IMR-90 (cell line): ENCODE results near the gene MYH10. TPM values are rescaled to one million over a fixed set of nuclear protein-coding genes. Genes with fewer than 3 reads are reported as not detected.

Source experiments
- ATAC-seq: fragments of 200-7000 bp; cut with Tn5 transposase; 2 replicates; pipeline ENCODE4 v1.9.1; 2020; ENCODE audit warnings: low read depth, mild to moderate bottlenecking, moderate library complexity
- BruUV-seq: library from RNA; stranded (reverse); fragments of 400-500 nt; replicated peaks from 2 replicates; lab custom pipeline; 2021; lab: Mats Ljungman, UMichigan
- CTCF ChIA-PET: fragments of 300-600 bp; formaldehyde crosslinking; extraction: SDS; loops from one replicate; lab custom pipeline; 2021; ENCODE audit warnings: antibody characterized with exemption; lab: Yijun Ruan, JAX
- POLR2A ChIA-PET: fragments of 300-600 bp; sonication (Branson Sonifier 250); formaldehyde crosslinking; loops from one replicate; lab custom pipeline; 2022; ENCODE audit warnings: antibody characterized with exemption; ENCODE audit not compliant: unreplicated experiment; lab: Charles Lee
- DNase-seq: peaks from one replicate; pipeline ENCODE4 v3.0.0; 2013
- H2AFZ ChIP-seq: replicated peaks from 2 replicates; pipeline ENCODE3; 2013; ENCODE audit warnings: low read length, mild to moderate bottlenecking; ENCODE audit not compliant: poor library complexity
- H2AK5ac ChIP-seq: 2 replicates; pipeline ENCODE4 v1.6.1; 2013; ENCODE audit warnings: low read depth, low read length, inconsistent platforms
- H2AK9ac ChIP-seq: replicated peaks from 2 replicates; pipeline ENCODE3; 2013; ENCODE audit warnings: mild to moderate bottlenecking, low read depth, low read length, moderate library complexity; ENCODE audit not compliant: poor library complexity
- H2BK120ac ChIP-seq: 2 replicates; pipeline ENCODE4 v1.6.1; 2013; ENCODE audit warnings: low read depth, low read length, inconsistent platforms
- H2BK15ac ChIP-seq: 3 replicates; pipeline ENCODE4 v1.6.1; 2013; ENCODE audit warnings: low read depth, low read length, inconsistent platforms
- H2BK20ac ChIP-seq: 2 replicates; pipeline ENCODE4 v1.6.1; 2013; ENCODE audit warnings: low read depth, mild to moderate bottlenecking, inconsistent platforms, low read length, moderate library complexity
- H2BK5ac ChIP-seq: 2 replicates; pipeline ENCODE4 v1.6.1; 2013; ENCODE audit warnings: mild to moderate bottlenecking, low read depth, low read length, inconsistent platforms; ENCODE audit not compliant: poor library complexity, severe bottlenecking
- H3K14ac ChIP-seq: replicated peaks from 2 replicates; pipeline ENCODE4 v1.6.1; 2013; ENCODE audit warnings: low read depth, low read length, inconsistent platforms
- H3K18ac ChIP-seq: 2 replicates; pipeline ENCODE4 v1.6.1; 2013; ENCODE audit warnings: low read depth, low read length, control low read depth
- H3K23ac ChIP-seq: 2 replicates; pipeline ENCODE4 v1.6.1; 2013; ENCODE audit warnings: low read depth, low read length, inconsistent platforms
- H3K27ac ChIP-seq: 2 replicates; pipeline ENCODE4 v1.5.1; 2013; ENCODE audit warnings: mild to moderate bottlenecking, control low read depth, low read length; ENCODE audit not compliant: insufficient read depth
- H3K27me3 ChIP-seq: 2 replicates; pipeline ENCODE4 v1.6.1; 2013; ENCODE audit warnings: low read length; ENCODE audit not compliant: control insufficient read depth, insufficient read depth
- H3K36me3 ChIP-seq: 2 replicates; pipeline ENCODE4 v1.6.1; 2013; ENCODE audit warnings: low read length, mixed read lengths; ENCODE audit not compliant: control insufficient read depth, insufficient read depth
- H3K4ac ChIP-seq: 2 replicates; pipeline ENCODE4 v1.6.1; 2013; ENCODE audit warnings: low read depth, low read length, inconsistent platforms
- H3K4me1 ChIP-seq: 2 replicates; pipeline ENCODE4 v1.6.1; 2013; ENCODE audit warnings: low read length, mixed read lengths; ENCODE audit not compliant: control insufficient read depth, insufficient read depth
- H3K4me2 ChIP-seq: 2 replicates; pipeline ENCODE4 v1.6.1; 2013; ENCODE audit warnings: low read depth, mild to moderate bottlenecking, control low read depth, low read length, moderate library complexity
- H3K4me3 ChIP-seq: 2 replicates; pipeline ENCODE4 v1.5.1; 2013; ENCODE audit warnings: low read depth, mild to moderate bottlenecking, control low read depth, low read length, moderate library complexity; ENCODE audit not compliant: insufficient read depth
- H3K56ac ChIP-seq: 2 replicates; pipeline ENCODE4 v1.6.1; 2013; ENCODE audit warnings: low read length, inconsistent platforms; ENCODE audit not compliant: insufficient read depth; ENCODE audit errors: extremely low read depth
- H3K79me1 ChIP-seq, 2 experiments: 2 replicates each; pipeline ENCODE4 v1.6.1; 2013; ENCODE audit warnings: low read length in 2 of 2, inconsistent platforms in 1 of 2, low read depth in 1 of 2
- H3K9ac ChIP-seq: 2 replicates; pipeline ENCODE4 v1.6.1; 2013; ENCODE audit warnings: low read depth, low read length, control low read depth
- H3K9me1 ChIP-seq: 2 replicates; pipeline ENCODE4 v1.6.1; 2013; ENCODE audit warnings: low read length, inconsistent platforms; ENCODE audit not compliant: insufficient read depth
- H3K9me3 ChIP-seq: 2 replicates; pipeline ENCODE4 v1.6.1; 2013; ENCODE audit warnings: low read length; ENCODE audit not compliant: control insufficient read depth, insufficient read depth
- H4K20me1 ChIP-seq: 2 replicates; pipeline ENCODE4 v1.6.1; 2013; ENCODE audit warnings: low read length, inconsistent platforms; ENCODE audit not compliant: insufficient read depth
- H4K5ac ChIP-seq: 2 replicates; pipeline ENCODE4 v1.6.1; 2013; ENCODE audit warnings: mild to moderate bottlenecking, low read depth, low read length, control low read depth
- H4K8ac ChIP-seq, 2 experiments: 2 replicates each; pipeline ENCODE4 v1.6.1; 2013; ENCODE audit warnings: low read depth in 2 of 2, low read length in 2 of 2, control low read depth in 1 of 2, inconsistent platforms in 1 of 2
- H4K91ac ChIP-seq: 2 replicates; pipeline ENCODE4 v1.6.1; 2013; ENCODE audit warnings: low read depth, low read length, inconsistent platforms; ENCODE audit not compliant: insufficient read depth
- BHLHE40 ChIP-seq: fragments of 150-350 bp; IDR thresholded peaks from 2 replicates; pipeline ENCODE4 v1.6.1; 2016; ENCODE audit warnings: mild to moderate bottlenecking, low read depth, low read length
- CEBPB ChIP-seq: IDR thresholded peaks from 2 replicates; pipeline ENCODE4 v1.6.1; 2012; ENCODE audit warnings: low read depth, low read length, improper control_type of control experiment
- CHD1 ChIP-seq: IDR thresholded peaks from 2 replicates; pipeline ENCODE4 v1.6.1; 2012; ENCODE audit warnings: low read depth, low read length, improper control_type of control experiment
- MAFK ChIP-seq: IDR thresholded peaks from 2 replicates; pipeline ENCODE4 v1.6.1; 2012; ENCODE audit warnings: low read depth, low read length, improper control_type of control experiment
- MAZ ChIP-seq: IDR thresholded peaks from 2 replicates; pipeline ENCODE4 v1.6.1; 2012; ENCODE audit warnings: low read depth, mild to moderate bottlenecking, low read length, improper control_type of control experiment, moderate library complexity, borderline replicate concordance
- MXI1 ChIP-seq: IDR thresholded peaks from 2 replicates; pipeline ENCODE4 v1.6.1; 2012; ENCODE audit warnings: low read depth, mild to moderate bottlenecking, low read length, moderate library complexity, borderline replicate concordance
- POLR2A ChIP-seq: IDR thresholded peaks from 2 replicates; pipeline ENCODE4 v1.6.1; 2012; ENCODE audit warnings: mild to moderate bottlenecking, low read depth, low read length
- RAD21 ChIP-seq: IDR thresholded peaks from 2 replicates; pipeline ENCODE4 v1.6.1; 2012; ENCODE audit warnings: low read length, improper control_type of control experiment
- RFX5 ChIP-seq: IDR thresholded peaks from 2 replicates; pipeline ENCODE4 v1.8.0; 2012; ENCODE audit warnings: low read depth, mild to moderate bottlenecking, low read length, moderate library complexity
- WGBS, 2 experiments: methylation state at CpG; one replicate each; pipeline versions ENCODE4 v1.1.5 to v1.1.7; 2013; ENCODE audit warnings: missing lambda C conversion rate in 2 of 2; ENCODE audit not compliant: insufficient read length in 1 of 2; ENCODE audit errors: extremely low coverage in 2 of 2; 5-methylcytosine and 5-hydroxymethylcytosine counted together
- dilution Hi-C: fragments of 300-500 bp; cut with HindIII; formaldehyde crosslinking; loops from one replicate; pipeline ENCODE4 v1.14.3; 2018; ENCODE audit warnings: low sequenced_read_pairs; ENCODE audit not compliant: unreplicated experiment
- in situ Hi-C: fragments of 300-500 bp; cut with MboI; formaldehyde crosslinking; loops from 3 replicates; pipeline ENCODE4 v1.14.3; 2019; ENCODE audit warnings: low sequenced_read_pairs, inconsistent platforms, mixed read lengths
- intact Hi-C: fragments of 100-400 bp; cut with micrococcal nuclease; formaldehyde crosslinking; loops from 2 replicates; pipeline ENCODE4 v1.10.0; 2022
- polyA plus RNA-seq, 3 experiments: library from polyadenylated mRNA; depleted of rRNA; stranded (reverse); fragments of >200 nt; gene quantifications; 2 replicates each; pipeline ENCODE4 v1.2.3, GENCODE V29; 2012; ENCODE audit warnings: low replicate concordance in 1 of 3
- total RNA-seq: library from RNA; depleted of rRNA; stranded (reverse); fragments of >200 nt; gene quantifications from 2 replicates; pipeline ENCODE4 v1.2.3, GENCODE V29; 2012
- TF ChIP-seq, protein P1 (sequence below): fragments of 150-350 bp; IDR thresholded peaks from 2 replicates; pipeline ENCODE4 v1.6.1; 2016; ENCODE audit warnings: low read depth, mild to moderate bottlenecking, low read length, moderate library complexity, borderline replicate concordance

The MYH10 gene
- total and polyA plus RNA-seq, 2 of the 4 experiments (the other 2 are of a cell fraction): 71.2 to 95.2 TPM

DNA sequence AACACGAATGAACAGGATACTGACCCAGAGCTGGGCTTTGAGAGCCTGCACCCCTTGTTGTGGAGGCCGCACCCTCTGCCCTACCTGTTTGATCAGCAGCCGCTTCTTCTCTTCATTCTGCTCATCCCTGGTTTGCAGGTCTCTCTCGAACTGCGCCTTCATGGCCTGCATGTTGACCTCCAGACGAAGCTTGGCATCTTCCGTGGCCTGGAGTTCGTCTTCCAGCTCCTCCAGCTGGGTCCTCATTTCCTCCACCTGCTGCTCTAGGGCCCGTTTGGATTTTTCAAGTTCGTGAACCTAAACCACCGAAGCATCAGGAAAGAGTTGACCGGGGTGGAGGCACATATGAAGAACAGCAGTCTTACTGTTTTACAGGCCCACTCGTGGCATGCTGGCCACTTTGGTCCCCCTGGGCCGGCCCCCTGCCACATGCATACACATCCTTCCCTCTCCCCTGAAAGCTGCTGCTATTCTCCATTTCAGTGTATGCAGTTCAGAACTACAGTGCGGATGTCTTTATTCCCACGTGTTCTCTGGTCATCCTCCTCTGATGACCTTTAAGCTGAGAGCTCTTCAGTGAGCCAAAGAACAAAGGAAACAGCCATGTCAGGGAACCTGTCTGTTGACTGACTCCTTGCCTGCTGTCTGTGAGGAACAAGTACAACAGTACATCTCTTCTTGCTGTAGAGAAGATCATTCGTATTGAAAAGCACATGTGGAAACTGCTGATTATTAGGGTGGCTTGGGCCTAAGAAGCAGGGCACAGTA lies 140.1 kb downstream of the MYH10 start:
- Histone ChIP-seq H3K4me3 (no peak overlapping the region), H3K4me1 (peaks cover 2% of the 10 kb centered on the region; the same call in 1 of the 2 replicates), H4K5ac (no peak overlapping the region), H2BK20ac (no peak overlapping the region), H4K20me1 (0 out of 2 replicates have a peak, but pooled peaks cover 5% of the 10 kb centered on the region), H3K9me3 (no peaks in the 10 kb centered on the region), H3K14ac (no peak overlapping the region), H3K9me1 (peaks cover 7% of the 10 kb centered on the region), H4K8ac (no peak overlapping the region), H3K56ac (no peak overlapping the region), H3K9ac (no peak overlapping the region), H3K18ac (no peak overlapping the region), H2AK9ac (no peak overlapping the region), H2BK5ac (no peak overlapping the region), H3K27me3 (no peaks in the 10 kb centered on the region), H3K4me2 (no peak overlapping the region), H2BK15ac (no peak overlapping the region), H3K27ac (no peak overlapping the region), H3K79me1 (peaks cover 0 to 17% of the 10 kb centered on the region in 2 experiments; a peak in 3 of 4 replicates), H3K4ac (no peak overlapping the region), H3K23ac (no peak overlapping the region), H4K91ac (no peak overlapping the region), H2AK5ac (no peak overlapping the region), H2AFZ (no peak overlapping the region), H3K36me3 (peaks cover 64% of the 10 kb centered on the region), H2BK120ac (no peak overlapping the region)
- intact Hi-C loops: no loop called here
- DNase-seq (no peak), ATAC-seq (no peak)
- in situ Hi-C loops: no loop called here
- ChIA-PET CTCF (no interaction called here), POLR2A (no interaction called here)
- TF ChIP-seq POLR2A (no peak), MAZ (no peak), RAD21 (no peak), CEBPB (no peak), BHLHE40 (no peak), MXI1 (no peak), CHD1 (no peak), MAFK (no peak), RFX5 (no peak)
- TF ChIP-seq, protein P1, sequence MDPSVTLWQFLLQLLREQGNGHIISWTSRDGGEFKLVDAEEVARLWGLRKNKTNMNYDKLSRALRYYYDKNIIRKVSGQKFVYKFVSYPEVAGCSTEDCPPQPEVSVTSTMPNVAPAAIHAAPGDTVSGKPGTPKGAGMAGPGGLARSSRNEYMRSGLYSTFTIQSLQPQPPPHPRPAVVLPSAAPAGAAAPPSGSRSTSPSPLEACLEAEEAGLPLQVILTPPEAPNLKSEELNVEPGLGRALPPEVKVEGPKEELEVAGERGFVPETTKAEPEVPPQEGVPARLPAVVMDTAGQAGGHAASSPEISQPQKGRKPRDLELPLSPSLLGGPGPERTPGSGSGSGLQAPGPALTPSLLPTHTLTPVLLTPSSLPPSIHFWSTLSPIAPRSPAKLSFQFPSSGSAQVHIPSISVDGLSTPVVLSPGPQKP: no peak
- BruUV-seq: no TSS peak
- 87% methylated on average over 11 of the region's 17 CpGs; no CpG with 5 or more reads in 1 of the 2 experiments for WGBS, 2 experiments
- dilution Hi-C loops: no loop called here
